GM21825 (cell line): Measurements from ENCODE around the gene IL11.
A peak's percentile ranks its signal among the peaks of the same experiment; 100 is the strongest.
"Not testable (repeated sequence)": the region's sequence is repeated elsewhere in the genome, so short reads cannot be mapped to it uniquely, and the experiment has no call there.

Source experiments
- ATAC-seq: cut with Tn5 transposase; IDR thresholded peaks from one replicate; pipeline ENCODE4 v1.9.1; 2021; ENCODE audit warnings: mild to moderate bottlenecking, moderate library complexity; ENCODE audit not compliant: unreplicated experiment

IL11 gene

DNA sequence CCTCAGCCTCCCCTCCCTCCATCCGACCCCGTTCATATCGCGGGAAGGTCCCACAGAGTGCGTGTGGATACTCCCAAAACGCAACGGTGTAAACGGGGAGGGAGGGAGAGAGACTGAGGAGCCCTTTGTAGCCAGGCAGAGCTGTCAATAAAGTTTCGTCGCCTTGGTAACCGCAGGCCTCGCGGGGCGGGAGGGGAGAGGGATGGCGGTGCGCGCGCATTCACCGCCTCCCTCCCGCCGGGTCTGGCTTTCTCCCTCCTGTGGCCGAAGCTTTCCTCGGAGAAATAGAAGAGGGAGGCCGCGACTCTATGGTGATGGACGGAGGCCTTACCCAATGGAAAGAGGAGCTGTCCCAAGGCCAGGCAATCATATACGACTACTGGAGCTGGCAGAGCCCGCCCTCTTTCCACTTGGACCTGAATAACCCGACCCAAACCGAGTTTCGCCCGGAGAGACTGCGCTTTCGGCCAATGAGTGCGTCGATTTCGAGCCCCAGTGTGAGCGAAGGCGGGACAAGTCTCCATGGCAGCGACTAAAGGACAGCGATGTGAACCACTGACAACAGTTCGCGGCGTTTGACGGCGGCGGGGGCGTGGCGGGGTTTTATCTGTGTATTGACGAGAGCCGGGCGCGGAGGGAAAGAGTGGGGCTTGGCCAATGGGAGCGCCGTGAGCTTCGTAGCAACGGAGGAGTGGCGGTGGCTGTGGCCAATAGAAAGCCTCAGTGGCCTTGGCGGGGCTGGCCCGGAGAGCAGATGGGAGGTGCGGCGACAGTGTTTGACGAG lies 31.0 kb downstream of the IL11 start, which contains the start of gene KMT5C:
KMT5C (plus strand) TSS at position 772 of the 784 bp plus-strand sequence. CDS start 2,061 bp downstream, outside the sequence.
- ATAC-seq: peak; percentile 72

GRCh38 chr19:55336101-55336500 lies 34.2 kb downstream of the IL11 start:
- ATAC-seq: no peak

DNA sequence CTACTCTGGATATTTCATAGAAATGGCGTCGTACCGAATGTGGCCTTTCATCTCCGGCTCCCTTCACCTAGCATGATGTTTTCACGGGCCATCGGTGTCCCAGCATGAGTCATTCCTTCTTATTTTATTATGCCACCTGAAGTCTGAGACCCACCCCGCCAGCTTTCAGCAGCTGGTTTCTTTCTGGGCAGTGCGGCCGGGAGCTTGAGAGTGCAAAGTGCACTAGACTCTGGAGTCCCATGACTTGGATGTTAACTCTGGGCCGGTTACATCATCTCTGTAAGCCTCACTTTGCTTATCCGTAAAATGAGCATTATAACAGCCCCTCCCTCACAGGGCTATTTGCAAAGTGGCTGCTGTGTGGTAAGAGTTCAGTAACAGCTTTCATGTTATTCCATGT lies 36.4 kb downstream of the IL11 start:
- ATAC-seq: no peak

- not testable (repeated sequence) for ATAC-seq
Measured at GRCh38 chr19:55329791-55330190, 40.5 kb downstream of the IL11 start.

DNA sequence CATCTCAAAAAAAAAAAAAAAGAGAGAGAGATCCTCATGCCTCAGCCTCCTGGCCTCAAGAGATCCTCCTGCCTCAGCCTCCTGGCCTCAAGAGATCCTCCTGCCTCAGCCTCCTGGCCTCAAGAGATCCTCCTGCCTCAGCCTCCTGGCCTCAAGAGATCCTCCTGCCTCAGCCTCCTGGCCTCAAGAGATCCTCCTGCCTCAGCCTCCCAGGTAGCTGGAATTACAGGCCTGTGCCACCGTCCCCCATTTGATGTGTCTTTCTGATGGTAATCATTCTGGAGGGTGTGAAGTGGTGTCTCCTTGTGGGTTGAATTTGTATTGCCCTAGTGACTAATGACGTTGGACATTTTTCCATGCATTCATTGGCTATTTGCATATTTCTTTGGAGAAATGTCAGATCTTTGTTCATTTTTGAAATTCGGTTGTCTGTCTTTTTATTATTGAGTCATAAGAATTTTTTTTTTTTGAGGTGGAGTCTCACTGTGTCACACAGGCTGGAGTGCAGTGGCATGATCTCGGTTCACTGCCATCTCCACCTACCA lies 41.4 kb downstream of the IL11 start:
- not testable (repeated sequence) for ATAC-seq

GRCh38 chr19:55325172-55325571 lies 45.1 kb downstream of the IL11 start, which contains the start of gene TMEM150B:
Gene TMEM150B (minus strand): TSS chr19:55325341. CDS start chr19:55321036, 4,305 bp downstream.
- ATAC-seq: no peak

- no peak for ATAC-seq
Measured at GRCh38 chr19:55324662-55325061, 45.6 kb downstream of the IL11 start.

DNA sequence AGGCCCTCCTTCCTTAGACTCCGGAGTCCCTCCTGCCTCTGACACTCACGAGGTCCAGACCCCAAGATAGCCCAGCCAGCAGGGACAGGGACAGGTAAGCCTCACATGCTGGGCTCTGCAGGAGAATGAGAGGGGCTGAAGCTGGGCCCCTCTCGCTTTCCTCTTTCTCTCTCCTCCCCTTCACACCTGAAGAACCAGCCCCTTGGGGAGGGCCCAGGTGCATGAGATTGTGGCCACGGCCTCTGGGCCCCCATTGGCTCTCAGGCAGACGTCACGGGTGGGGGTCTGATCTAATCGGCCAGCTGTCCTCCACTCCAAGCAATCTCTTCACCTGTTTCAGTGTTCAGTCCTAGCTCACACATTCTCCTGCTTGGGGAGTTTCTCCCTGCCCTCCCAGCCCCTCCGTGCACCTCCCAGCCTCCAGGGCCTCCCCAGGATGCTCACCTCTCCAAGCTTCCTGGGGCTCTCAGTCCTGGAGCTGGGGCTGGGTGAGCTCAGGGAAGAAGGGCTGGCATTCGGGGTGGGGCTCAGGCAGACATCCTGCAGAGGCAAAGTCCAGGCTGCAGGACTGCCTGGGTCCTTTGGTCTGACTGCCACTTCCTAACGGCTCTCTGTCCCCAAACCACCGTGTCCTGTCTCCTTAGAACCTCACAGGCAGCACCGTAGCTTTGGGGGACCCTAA lies 47.9 kb downstream of the IL11 start:
- no peak for ATAC-seq

DNA sequence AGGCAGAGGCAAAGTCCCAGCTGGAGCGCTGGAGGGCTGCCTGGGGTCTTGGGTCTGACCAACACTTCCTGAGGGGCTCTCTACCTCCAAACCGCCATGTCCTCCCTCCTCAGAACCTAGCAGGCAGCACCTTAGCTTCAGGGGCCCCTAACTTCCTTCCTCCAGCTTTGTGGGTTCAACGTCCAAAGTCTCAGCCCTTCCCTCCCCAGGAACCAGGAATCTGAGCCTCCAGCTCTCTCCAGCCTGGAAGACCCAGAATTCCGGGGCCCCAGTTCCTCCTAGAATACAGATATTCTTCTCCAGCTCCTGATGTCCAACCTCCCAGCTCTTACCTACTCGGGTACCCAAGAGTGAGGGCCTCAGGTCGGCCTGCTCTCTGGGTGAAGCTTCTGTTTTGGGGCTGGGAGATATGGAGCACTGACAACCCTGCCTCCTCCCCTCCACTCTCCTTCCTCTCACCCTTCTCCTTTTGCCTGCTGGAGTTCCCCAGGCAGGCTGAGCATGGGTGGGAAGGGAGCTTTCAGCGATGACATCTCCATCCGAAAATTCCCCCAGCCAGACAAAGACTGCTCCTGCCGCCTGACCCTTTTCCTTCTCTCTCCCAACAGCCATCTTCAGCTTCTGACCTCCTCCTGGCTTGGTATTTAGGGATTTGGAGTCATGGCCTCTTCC lies 48.7 kb downstream of the IL11 start:
- no peak for ATAC-seq

GRCh38 chr19:55320844-55321419 lies 49.3 kb downstream of the IL11 start:
- no peak for ATAC-seq

DNA sequence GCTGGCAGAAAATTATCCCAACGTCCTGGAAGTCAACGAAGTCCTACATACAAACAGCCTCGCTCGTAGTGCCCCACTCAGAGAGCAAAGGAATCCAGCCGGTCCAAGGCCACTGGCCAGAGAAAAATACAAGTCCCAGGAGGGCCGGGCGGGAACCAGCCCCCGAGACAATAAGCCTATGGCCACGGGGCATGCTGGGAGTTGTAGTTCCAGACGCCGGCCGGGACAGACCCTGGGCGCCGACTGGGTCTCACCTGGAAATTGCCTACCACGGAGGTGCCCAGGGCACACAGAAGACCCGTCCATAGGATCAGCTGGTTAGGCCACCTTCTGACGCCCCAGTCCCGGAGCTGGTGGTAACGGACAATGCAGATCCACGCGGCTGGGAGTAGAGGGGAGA lies 50.5 kb downstream of the IL11 start:
- no peak for ATAC-seq

- no peak for ATAC-seq
Measured at GRCh38 chr19:55316646-55317045, 53.6 kb downstream of the IL11 start.

DNA sequence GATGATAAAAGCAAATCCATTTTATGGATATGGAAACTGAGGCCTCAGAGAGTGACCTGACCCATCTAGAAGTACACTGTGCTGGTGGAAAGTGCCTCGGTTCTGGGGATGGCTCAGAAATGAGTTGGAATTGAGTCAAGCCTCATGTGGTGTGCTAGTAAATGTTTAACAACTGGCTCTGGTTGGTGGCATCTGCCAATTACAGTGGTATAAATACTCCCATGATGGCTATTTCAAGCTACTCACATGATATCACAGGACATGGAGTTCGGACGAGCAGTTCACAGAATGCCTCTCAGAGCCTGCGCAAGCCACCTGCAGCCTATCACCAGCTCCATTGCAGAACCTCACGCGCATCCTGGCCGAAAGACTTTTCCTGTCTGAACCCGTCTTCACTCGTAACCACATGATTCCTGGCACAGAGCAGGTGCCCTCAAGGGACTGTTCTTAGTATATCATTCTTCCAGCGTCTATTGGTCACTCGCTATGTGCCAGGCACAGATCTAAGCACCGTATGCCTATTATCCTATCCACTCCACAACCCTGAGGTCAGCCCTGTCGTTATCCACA lies 54.2 kb downstream of the IL11 start:
- no peak for ATAC-seq

GRCh38 chr19:55314396-55314795 lies 55.9 kb downstream of the IL11 start:
- no peak for ATAC-seq
